Measurements from ENCODE around the gene RBM47.

GRCh38 chr4:40563401-40563800 lies 66.3 kb downstream of the RBM47 start:
- no peak for TF ChIP-seq CTCF (conservative IDR thresholded peaks at IDR 0.05)
- TF ChIP-seq EZH2 (IDR thresholded peaks at IDR 0.05; ENCODE audit: low read depth), result no peak
